ENCODE data around the gene VWCE. TPM values are rescaled to one million over a fixed set of nuclear protein-coding genes. Genes with fewer than 3 reads are reported as not detected.

The VWCE gene
- total RNA-seq, 1 experiment from 2014 or later, result 17.7 TPM

DNA sequence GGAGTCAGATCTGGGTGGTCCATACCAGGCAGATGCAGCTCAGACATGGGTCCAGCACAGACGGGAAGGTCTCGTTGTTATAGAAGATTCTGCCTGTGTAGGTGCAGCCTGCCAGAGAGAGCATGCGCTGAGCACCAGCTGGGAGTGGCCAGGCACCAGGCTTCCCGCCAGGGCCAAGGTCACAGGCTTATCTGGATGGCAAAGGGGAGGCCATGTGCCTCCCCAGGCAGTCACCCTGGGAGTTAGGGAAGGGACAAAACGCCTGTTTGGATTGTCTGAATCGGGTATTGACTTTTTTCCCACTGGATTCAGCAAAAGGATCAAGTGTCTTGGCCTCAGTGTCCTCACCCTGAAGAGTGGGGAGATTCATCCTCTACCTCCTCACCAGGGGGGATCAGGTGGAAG is 27.7 kb downstream of the VWCE start:
- CTCF ChIA-PET, result no interaction called here
- no peaks in the 10 kb centered on the region for H3K27me3 Mint-ChIP-seq (ENCODE audit: insufficient read depth, unreplicated experiment)
- no peaks in the 10 kb centered on the region for H3K4me1 Mint-ChIP-seq (ENCODE audit: low read depth, unreplicated experiment)
- no peak overlapping the region for H3K27ac Mint-ChIP-seq (ENCODE audit: unreplicated experiment)
- Histone ChIP-seq H3K36me3 (ENCODE audit: control insufficient read depth, insufficient read depth, low read length) (peaks cover 2% of the 10 kb centered on the region), H3K4me1 (peaks cover 5% of the 10 kb centered on the region), H3K27me3 (replicated peaks; ENCODE audit: control insufficient read depth, insufficient read depth, low read length) (no peaks in the 10 kb centered on the region), H3K4me3 (ENCODE audit: low read depth, low read length) (no peak overlapping the region), H3K9me3 (no peaks in the 10 kb centered on the region)
- POLR2A ChIA-PET, result no interaction called here
- no peak for DNase-seq
- no TSS peak for BruUV-seq (replicated peaks)
- no peak overlapping the region for H3K4me3 Mint-ChIP-seq (ENCODE audit: unreplicated experiment)
- H3K9me3 Mint-ChIP-seq (ENCODE audit: unreplicated experiment), result no peaks in the 10 kb centered on the region
- TF ChIP-seq, protein P1, sequence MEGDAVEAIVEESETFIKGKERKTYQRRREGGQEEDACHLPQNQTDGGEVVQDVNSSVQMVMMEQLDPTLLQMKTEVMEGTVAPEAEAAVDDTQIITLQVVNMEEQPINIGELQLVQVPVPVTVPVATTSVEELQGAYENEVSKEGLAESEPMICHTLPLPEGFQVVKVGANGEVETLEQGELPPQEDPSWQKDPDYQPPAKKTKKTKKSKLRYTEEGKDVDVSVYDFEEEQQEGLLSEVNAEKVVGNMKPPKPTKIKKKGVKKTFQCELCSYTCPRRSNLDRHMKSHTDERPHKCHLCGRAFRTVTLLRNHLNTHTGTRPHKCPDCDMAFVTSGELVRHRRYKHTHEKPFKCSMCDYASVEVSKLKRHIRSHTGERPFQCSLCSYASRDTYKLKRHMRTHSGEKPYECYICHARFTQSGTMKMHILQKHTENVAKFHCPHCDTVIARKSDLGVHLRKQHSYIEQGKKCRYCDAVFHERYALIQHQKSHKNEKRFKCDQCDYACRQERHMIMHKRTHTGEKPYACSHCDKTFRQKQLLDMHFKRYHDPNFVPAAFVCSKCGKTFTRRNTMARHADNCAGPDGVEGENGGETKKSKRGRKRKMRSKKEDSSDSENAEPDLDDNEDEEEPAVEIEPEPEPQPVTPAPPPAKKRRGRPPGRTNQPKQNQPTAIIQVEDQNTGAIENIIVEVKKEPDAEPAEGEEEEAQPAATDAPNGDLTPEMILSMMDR (IDR thresholded peaks at IDR 0.05; ENCODE audit: insufficient read depth in 1 of 2, low read depth in 1 of 2, low read length in 1 of 2, severe bottlenecking in 1 of 2, unreplicated experiment in 1 of 2), result no peak
- no peaks in the 10 kb centered on the region for H3K36me3 Mint-ChIP-seq (ENCODE audit: insufficient read depth, unreplicated experiment)
- intact Hi-C loops (cut with micrococcal nuclease; ENCODE audit: unreplicated experiment), result no loop called here

DNA sequence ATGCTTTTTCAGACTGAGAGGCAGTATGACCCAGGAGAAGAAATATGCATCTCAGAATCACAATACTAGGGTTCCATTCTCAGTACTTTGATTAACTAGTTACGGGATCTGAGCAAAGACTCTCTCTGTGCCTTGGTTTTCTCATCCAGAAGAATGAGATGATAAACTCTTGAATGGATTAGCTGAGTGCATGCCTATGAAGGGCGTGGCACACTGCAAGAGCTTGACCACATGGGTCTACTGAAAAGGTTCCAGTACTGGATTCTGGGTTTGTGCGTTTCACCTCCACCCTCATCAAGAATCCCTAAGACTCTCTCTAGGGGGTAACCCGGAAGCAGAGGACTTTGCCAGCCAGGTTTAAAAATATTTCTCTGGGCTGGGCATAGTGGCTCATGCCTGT is 28.5 kb downstream of the VWCE start:
- H3K36me3 ChIP-seq (ENCODE audit: control insufficient read depth, insufficient read depth, low read length), result peaks cover 2% of the 10 kb centered on the region
- intact Hi-C loops (cut with micrococcal nuclease; ENCODE audit: unreplicated experiment), result no loop called here
- H3K9me3 Mint-ChIP-seq (ENCODE audit: unreplicated experiment), result no peaks in the 10 kb centered on the region
- DNase-seq, result no peak
- no peaks in the 10 kb centered on the region for H3K27me3 ChIP-seq (replicated peaks; ENCODE audit: control insufficient read depth, insufficient read depth, low read length)
- ChIA-PET CTCF (no interaction called here), POLR2A (interaction anchor here (1.1 kb wide), 1 partner anchor 95 kb away, joined by 5 read pairs; the partner anchor contains the start of genes CYB561A3 and TMEM138)
- H3K36me3 Mint-ChIP-seq (ENCODE audit: insufficient read depth, unreplicated experiment), result no peaks in the 10 kb centered on the region
- BruUV-seq (replicated peaks), result no TSS peak
- peaks cover 5% of the 10 kb centered on the region for H3K4me1 ChIP-seq
- TF ChIP-seq, protein P1 (IDR thresholded peaks at IDR 0.05; ENCODE audit: insufficient read depth in 1 of 2, low read depth in 1 of 2, low read length in 1 of 2, severe bottlenecking in 1 of 2, unreplicated experiment in 1 of 2), result no peak
- no peak overlapping the region for H3K4me3 ChIP-seq (ENCODE audit: low read depth, low read length)
- H3K4me3 Mint-ChIP-seq (ENCODE audit: unreplicated experiment), result no peak overlapping the region
- H3K27me3 Mint-ChIP-seq (ENCODE audit: insufficient read depth, unreplicated experiment), result no peaks in the 10 kb centered on the region
- H3K9me3 ChIP-seq, result no peaks in the 10 kb centered on the region
- H3K27ac Mint-ChIP-seq (ENCODE audit: unreplicated experiment), result no peak overlapping the region
- H3K4me1 Mint-ChIP-seq (ENCODE audit: low read depth, unreplicated experiment), result no peaks in the 10 kb centered on the region

- Mint-ChIP-seq H3K4me3 (ENCODE audit: unreplicated experiment) (no peak overlapping the region), H3K4me1 (ENCODE audit: low read depth, unreplicated experiment) (no peaks in the 10 kb centered on the region), H3K27ac (ENCODE audit: unreplicated experiment) (no peak overlapping the region), H3K36me3 (ENCODE audit: insufficient read depth, unreplicated experiment) (no peaks in the 10 kb centered on the region), H3K27me3 (ENCODE audit: insufficient read depth, unreplicated experiment) (no peaks in the 10 kb centered on the region), H3K9me3 (ENCODE audit: unreplicated experiment) (no peaks in the 10 kb centered on the region)
- H3K9me3 ChIP-seq, result no peaks in the 10 kb centered on the region
- peaks cover 5% of the 10 kb centered on the region for H3K4me1 ChIP-seq
- H3K4me3 ChIP-seq (ENCODE audit: low read depth, low read length), result no peak overlapping the region
- BruUV-seq (replicated peaks), result no TSS peak
- DNase-seq, result no peak
- intact Hi-C loops (cut with micrococcal nuclease; ENCODE audit: unreplicated experiment), result no loop called here
- peaks cover 2% of the 10 kb centered on the region for H3K36me3 ChIP-seq (ENCODE audit: control insufficient read depth, insufficient read depth, low read length)
- no peaks in the 10 kb centered on the region for H3K27me3 ChIP-seq (replicated peaks; ENCODE audit: control insufficient read depth, insufficient read depth, low read length)
- TF ChIP-seq, protein P1 (IDR thresholded peaks at IDR 0.05; ENCODE audit: insufficient read depth in 1 of 2, low read depth in 1 of 2, low read length in 1 of 2, severe bottlenecking in 1 of 2, unreplicated experiment in 1 of 2), result no peak
- POLR2A ChIA-PET, result no interaction called here
- CTCF ChIA-PET, result no interaction called here
Observed at GRCh38 chr11:61265357-61265756, 29.8 kb downstream of the VWCE start.

Data from Caco-2 (cell line).